Body of pancreas (tissue), 4 donors: ENCODE results near the gene EML5. TPM values are rescaled to one million over a fixed set of nuclear protein-coding genes. Genes with fewer than 3 reads are reported as not detected.

Experiments
- ATAC-seq: fragments of 150-250 bp; one replicate; pipeline ENCODE4 v1.9.1; 2016
- DNase-seq, 4 donors: peaks; one replicate each; pipeline ENCODE4 v3.0.0-alpha.2; 2019
- H3K27ac ChIP-seq, 4 donors: fragments of 200-600 bp; sonication (generic); 1 replicate in 3 of 4; 2 replicates in 1 of 4; pipeline versions ENCODE4 v1.5.1 to v1.6.1; 2016 to 2019; ENCODE audit warnings: mild to moderate bottlenecking in 1 of 4, mixed read lengths in 1 of 4, moderate library complexity in 1 of 4
- H3K27me3 ChIP-seq, 2 donors: fragments of 200-600 bp; sonication (generic); one replicate each; pipeline ENCODE4 v1.6.0; 2016; ENCODE audit warnings: mild to moderate bottlenecking in 1 of 2
- H3K36me3 ChIP-seq, 2 donors: fragments of 200-600 bp; sonication (generic); replicated peaks in 1 of 2; 2 replicates each; pipeline ENCODE4 v1.5.1; 2016; ENCODE audit warnings: low read depth in 2 of 2; ENCODE audit not compliant: insufficient read depth in 1 of 2
- H3K4me1 ChIP-seq: fragments of 200-600 bp; sonication (generic); one replicate; pipeline ENCODE4 v1.6.0; 2016
- H3K4me3 ChIP-seq, 2 donors: fragments of 200-600 bp; sonication (generic); 1 replicate in 1 of 2; 2 replicates in 1 of 2; pipeline ENCODE4 v1.5.1; 2016 to 2019
- H3K9me3 ChIP-seq, 3 donors: fragments of 200-600 bp; sonication (generic); 1 replicate in 2 of 3; 2 replicates in 1 of 3; pipeline ENCODE4 v1.5.1; 2016
- CTCF ChIP-seq, 7 experiments: fragments of 450-650 bp in 4 of 7; fragments of 200-600 bp in 3 of 7; sonication (generic) in 3 of 7; IDR thresholded peaks; one replicate each; pipeline ENCODE4 v1.5.1; 2016 to 2019; ENCODE audit warnings: antibody characterized with exemption in 7 of 7
- POLR2A ChIP-seq, 3 donors: fragments of 450-650 bp; IDR thresholded peaks; one replicate each; pipeline ENCODE4 v1.6.1; 2016; ENCODE audit warnings: antibody characterized with exemption in 3 of 3, mild to moderate bottlenecking in 2 of 3
- WGBS, 2 donors: methylation state at CpG; one replicate each; pipeline ENCODE4 v1.1.5; 2017; 5-methylcytosine and 5-hydroxymethylcytosine counted together
- intact Hi-C: fragments of 100-400 bp; cut with DNase I; formaldehyde crosslinking; loops from one replicate; pipeline ENCODE4 v1.15.1; 2023
- total RNA-seq, 2 donors: library from RNA; depleted of rRNA; stranded (reverse); fragments of >200 nt; gene quantifications; one replicate each; pipeline ENCODE4 v1.1.0, GENCODE V29; 2016

The EML5 gene
- total RNA-seq = 1 to 10 TPM; 2.9 to 3.3 TPM

GRCh38 chr14:88792473-88793258 lies at the start of gene EML5:
Gene EML5, minus strand, starts transcription at chr14:88792953. Its CDS starts 450 bp downstream, at chr14:88792503.
- Histone ChIP-seq H3K27ac (peak within 1 kb of the TSS; percentile 64 to 93 (median 89)), H3K36me3 (no peaks in the 10 kb centered on the region), H3K4me3 (peak within 1 kb of the TSS; percentile 42 to 70), H3K9me3 (no peaks in the 10 kb centered on the region), H3K4me1 (peaks cover 14% of the 10 kb centered on the region), H3K27me3 (no peaks in the 10 kb centered on the region)
- TF ChIP-seq POLR2A (IDR thresholded peaks at IDR 0.05) = peak; percentile 51 to 62 (median 61)
- TF ChIP-seq CTCF (IDR thresholded peaks at IDR 0.05) = peak in 6 of 7 experiments; percentile 20 to 73 (median 53)
- WGBS, 2 donors = 0% methylated on average over 14 to 98 of the region's 111 CpGs
- intact Hi-C loops = no loop called here
- peak; percentile 97 for ATAC-seq
- peak; percentile 90 to 94 (median 91) for DNase-seq

- intact Hi-C loops = no loop called here
- WGBS, 2 donors = 78 to 79% methylated on average over 1 of the region's 1 CpG
Observed at GRCh38 chr14:88842414-88842813, 49.7 kb upstream of the EML5 start.

GRCh38 chr14:88841741-88842140 lies 49.0 kb upstream of the EML5 start:
- WGBS, 2 donors = 82 to 83% methylated on average over 1 of the region's 1 CpG
- Histone ChIP-seq H3K27me3 (no peaks in the 10 kb centered on the region), H3K9me3 (no peaks in the 10 kb centered on the region), H3K27ac (no peak overlapping the region), H3K4me3 (no peak overlapping the region), H3K4me1 (no peaks in the 10 kb centered on the region), H3K36me3 (no peaks in the 10 kb centered on the region)
- TF ChIP-seq CTCF (IDR thresholded peaks at IDR 0.05) = no peak
- no peak for TF ChIP-seq POLR2A (IDR thresholded peaks at IDR 0.05)
- intact Hi-C loops = no loop called here
- DNase-seq (no peak), ATAC-seq (no peak)

More at GRCh38 chr14:88842414-88842813, 49.7 kb upstream of the EML5 start:
- Histone ChIP-seq H3K4me3 (no peak overlapping the region), H3K36me3 (no peaks in the 10 kb centered on the region), H3K9me3 (no peaks in the 10 kb centered on the region), H3K27me3 (no peaks in the 10 kb centered on the region), H3K4me1 (no peaks in the 10 kb centered on the region), H3K27ac (no peak overlapping the region)
- DNase-seq (no peak), ATAC-seq (no peak)
- TF ChIP-seq POLR2A (IDR thresholded peaks at IDR 0.05) (no peak), CTCF (IDR thresholded peaks at IDR 0.05) (no peak)

GRCh38 chr14:88840926-88841325 lies 48.2 kb upstream of the EML5 start:
- H3K4me3 ChIP-seq = no peak overlapping the region
- no peak overlapping the region for H3K27ac ChIP-seq
- DNase-seq (no peak), ATAC-seq (no peak)
- intact Hi-C loops = no loop called here
- no peaks in the 10 kb centered on the region for H3K4me1 ChIP-seq
- no peaks in the 10 kb centered on the region for H3K36me3 ChIP-seq
- TF ChIP-seq POLR2A (IDR thresholded peaks at IDR 0.05) (no peak), CTCF (IDR thresholded peaks at IDR 0.05) (no peak)
- H3K27me3 ChIP-seq = no peaks in the 10 kb centered on the region
- 89 to 92% methylated on average over 5 of the region's 5 CpGs for WGBS, 2 donors
- no peaks in the 10 kb centered on the region for H3K9me3 ChIP-seq

GRCh38 chr14:88838015-88838414 lies 45.3 kb upstream of the EML5 start:
- no peak overlapping the region for H3K27ac ChIP-seq
- H3K27me3 ChIP-seq = no peaks in the 10 kb centered on the region
- H3K9me3 ChIP-seq = no peaks in the 10 kb centered on the region
- no peak for DNase-seq
- no peak for ATAC-seq
- no peak overlapping the region for H3K4me3 ChIP-seq
- no peaks in the 10 kb centered on the region for H3K36me3 ChIP-seq
- H3K4me1 ChIP-seq = peaks cover 14% of the 10 kb centered on the region
- WGBS, 2 donors = 64 to 69% methylated on average over 3 of the region's 3 CpGs
- intact Hi-C loops = no loop called here
- no peak for TF ChIP-seq CTCF (IDR thresholded peaks at IDR 0.05)
- no peak for TF ChIP-seq POLR2A (IDR thresholded peaks at IDR 0.05)
